ENCODE data around the gene BBS7. TPM values are rescaled to one million over a fixed set of nuclear protein-coding genes. Genes with fewer than 3 reads are reported as not detected.

Gene BBS7
- total and polyA plus RNA-seq, 2 experiments from 2014 or later = 14.8 to 30.8 TPM

DNA sequence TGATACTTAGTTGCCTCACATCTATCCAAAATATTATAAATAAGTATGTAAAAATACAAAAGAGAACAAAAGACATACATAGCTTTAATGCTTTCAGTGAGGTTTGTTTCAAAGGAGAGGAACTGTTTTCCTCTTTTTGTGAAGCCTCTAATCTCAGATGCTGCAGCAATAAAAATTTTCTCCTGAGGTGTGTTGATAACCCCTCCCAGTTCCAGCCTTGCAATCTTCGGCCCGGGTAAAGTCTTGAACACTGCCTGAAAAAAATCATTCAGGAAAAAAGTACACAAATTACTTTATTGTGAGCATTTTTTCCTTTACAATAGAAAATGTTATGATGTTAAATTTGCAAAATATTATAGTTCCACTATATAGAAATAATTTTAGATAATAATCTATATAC is 8.8 kb downstream of the BBS7 start:
- no peaks in the 10 kb centered on the region for H3K9me3 Mint-ChIP-seq
- H3K4me3 Mint-ChIP-seq = no peak overlapping the region
- Histone ChIP-seq H3F3A (replicated peaks; ENCODE audit: low read depth) (no peaks in the 10 kb centered on the region), H3K36me3 (ENCODE audit: insufficient read depth) (no peaks in the 10 kb centered on the region; the same call in 1 of the 2 replicates), H3K27me3 (ENCODE audit: insufficient read depth) (no peaks in the 10 kb centered on the region), H3K79me2 (replicated peaks; ENCODE audit: insufficient read depth) (no peaks in the 10 kb centered on the region), H4K20me1 (replicated peaks; ENCODE audit: insufficient read depth) (no peaks in the 10 kb centered on the region), H3K27ac (ENCODE audit: low read depth) (no peak overlapping the region), H3K4me3 (no peak overlapping the region), H3K9me2 (ENCODE audit: insufficient read depth) (no peaks in the 10 kb centered on the region), H3K4me2 (no peak overlapping the region), H2AFZ (no peak overlapping the region), H3K4me1 (ENCODE audit: insufficient read depth) (no peaks in the 10 kb centered on the region)
- H3K27ac Mint-ChIP-seq = no peak overlapping the region
- DNase-seq (ENCODE audit: low spot score) (no peak), ATAC-seq (no peak)
- no peaks in the 10 kb centered on the region for H3K27me3 Mint-ChIP-seq (ENCODE audit: insufficient read depth, low read depth, poor library complexity)
- peaks cover 9% of the 10 kb centered on the region for H3K36me3 Mint-ChIP-seq (ENCODE audit: low read depth)
- TF ChIP-seq STAT1 (IDR thresholded peaks at IDR 0.05; ENCODE audit: unreplicated experiment) (no peak), EZH2 (IDR thresholded peaks at IDR 0.05; ENCODE audit: low read depth, unreplicated experiment) (no peak), ZNF114 (CRISPR knock-in tag; IDR thresholded peaks at IDR 0.05) (no peak), CTCF (conservative IDR thresholded peaks at IDR 0.05; ENCODE audit: low read depth in 2 of 2) (no peak), JUNB (IDR thresholded peaks at IDR 0.05; ENCODE audit: unreplicated experiment) (no peak), ZNF331 (CRISPR knock-in tag; IDR thresholded peaks at IDR 0.05; ENCODE audit: low read depth) (no peak), ZNF462 (CRISPR knock-in tag; IDR thresholded peaks at IDR 0.05) (no peak), CREB1 (CRISPR knock-in tag; IDR thresholded peaks at IDR 0.05; ENCODE audit: low read depth) (no peak)
- TF ChIP-seq, protein P1, sequence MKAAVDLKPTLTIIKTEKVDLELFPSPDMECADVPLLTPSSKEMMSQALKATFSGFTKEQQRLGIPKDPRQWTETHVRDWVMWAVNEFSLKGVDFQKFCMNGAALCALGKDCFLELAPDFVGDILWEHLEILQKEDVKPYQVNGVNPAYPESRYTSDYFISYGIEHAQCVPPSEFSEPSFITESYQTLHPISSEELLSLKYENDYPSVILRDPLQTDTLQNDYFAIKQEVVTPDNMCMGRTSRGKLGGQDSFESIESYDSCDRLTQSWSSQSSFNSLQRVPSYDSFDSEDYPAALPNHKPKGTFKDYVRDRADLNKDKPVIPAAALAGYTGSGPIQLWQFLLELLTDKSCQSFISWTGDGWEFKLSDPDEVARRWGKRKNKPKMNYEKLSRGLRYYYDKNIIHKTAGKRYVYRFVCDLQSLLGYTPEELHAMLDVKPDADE (IDR thresholded peaks at IDR 0.05) = no peak
- H3K4me1 Mint-ChIP-seq = peaks cover 3% of the 10 kb centered on the region; the same call in 1 of the 3 replicates
